NCI-H1417 (cell line): Measurements from ENCODE around the gene DUS3L.

Experiments used
- DNase-seq, 3 experiments: peaks; one replicate each; lab custom pipeline; 2025; lab: John Stamatoyannopoulos, UW

The DUS3L gene

GRCh38 chr19:5821521-5822180, 30.7 kb upstream of the DUS3L start:
- DNase-seq: no peak

GRCh38 chr19:5820785-5821184, 29.8 kb upstream of the DUS3L start:
- DNase-seq: no peak

GRCh38 chr19:5818594-5818993, 27.6 kb upstream of the DUS3L start:
- no peak for DNase-seq

GRCh38 chr19:5817218-5817617, 26.3 kb upstream of the DUS3L start:
- DNase-seq: no peak

- no peak for DNase-seq
Measured at GRCh38 chr19:5814852-5815246, 23.9 kb upstream of the DUS3L start.

- DNase-seq: no peak
Measured at GRCh38 chr19:5814123-5814851, 23.3 kb upstream of the DUS3L start.

- DNase-seq: no peak
Measured at GRCh38 chr19:5811117-5811516, 20.2 kb upstream of the DUS3L start.

GRCh38 chr19:5809469-5809868, 18.5 kb upstream of the DUS3L start:
- DNase-seq: no peak

GRCh38 chr19:5809053-5809452, 18.1 kb upstream of the DUS3L start:
- no peak for DNase-seq

GRCh38 chr19:5808120-5808816, 17.3 kb upstream of the DUS3L start:
- DNase-seq: no peak

- no peak for DNase-seq
Measured at GRCh38 chr19:5806905-5807304, 15.9 kb upstream of the DUS3L start.

- no peak for DNase-seq
Measured at GRCh38 chr19:5806133-5806489, 15.1 kb upstream of the DUS3L start.

- peak; percentile 55 to 91 (median 85) for DNase-seq
Measured at GRCh38 chr19:5805462-5806132, 14.6 kb upstream of the DUS3L start.

- DNase-seq: peak; percentile 3 to 77 (median 66)
Measured at GRCh38 chr19:5804516-5805461, 13.8 kb upstream of the DUS3L start, which contains the start of gene NRTN. NRTN (plus strand) TSS chr19:5805067; CDS start chr19:5824166, 19,099 bp downstream.

- peak; percentile 83 to 93 (median 88) for DNase-seq
Measured at GRCh38 chr19:5803752-5804515, 13.0 kb upstream of the DUS3L start.

- DNase-seq: no peak
Measured at GRCh38 chr19:5803441-5803751, 12.4 kb upstream of the DUS3L start.

GRCh38 chr19:5801796-5802619, 11.0 kb upstream of the DUS3L start:
- peak in 2 of 3 experiments; percentile 59 to 86 for DNase-seq

- DNase-seq: no peak
Measured at GRCh38 chr19:5800361-5801270, 9.7 kb upstream of the DUS3L start.
